Measurements from ENCODE around the gene JADE2. TPM values are rescaled to one million over a fixed set of nuclear protein-coding genes. Genes with fewer than 3 reads are reported as not detected.
"Not testable (repeated sequence)": the region's sequence is repeated elsewhere in the genome, so short reads cannot be mapped to it uniquely, and the experiment has no call there.

Gene JADE2
- total RNA-seq, 1 donor from 2014 or later, result 32.4 TPM

- Mint-ChIP-seq H3K27me3 (ENCODE audit: unreplicated experiment) (peaks cover 3% of the 10 kb centered on the region), H3K27ac (ENCODE audit: unreplicated experiment) (no peak overlapping the region), H3K4me3 (ENCODE audit: unreplicated experiment) (no peak overlapping the region), H3K36me3 (ENCODE audit: unreplicated experiment) (no peaks in the 10 kb centered on the region), H3K4me1 (ENCODE audit: unreplicated experiment) (peaks cover 5% of the 10 kb centered on the region), H3K9me3 (ENCODE audit: unreplicated experiment) (no peaks in the 10 kb centered on the region)
- DNase-seq (ENCODE audit: extremely low spot score, unreplicated experiment), result peak; percentile 75
- TF ChIP-seq, protein P1, sequence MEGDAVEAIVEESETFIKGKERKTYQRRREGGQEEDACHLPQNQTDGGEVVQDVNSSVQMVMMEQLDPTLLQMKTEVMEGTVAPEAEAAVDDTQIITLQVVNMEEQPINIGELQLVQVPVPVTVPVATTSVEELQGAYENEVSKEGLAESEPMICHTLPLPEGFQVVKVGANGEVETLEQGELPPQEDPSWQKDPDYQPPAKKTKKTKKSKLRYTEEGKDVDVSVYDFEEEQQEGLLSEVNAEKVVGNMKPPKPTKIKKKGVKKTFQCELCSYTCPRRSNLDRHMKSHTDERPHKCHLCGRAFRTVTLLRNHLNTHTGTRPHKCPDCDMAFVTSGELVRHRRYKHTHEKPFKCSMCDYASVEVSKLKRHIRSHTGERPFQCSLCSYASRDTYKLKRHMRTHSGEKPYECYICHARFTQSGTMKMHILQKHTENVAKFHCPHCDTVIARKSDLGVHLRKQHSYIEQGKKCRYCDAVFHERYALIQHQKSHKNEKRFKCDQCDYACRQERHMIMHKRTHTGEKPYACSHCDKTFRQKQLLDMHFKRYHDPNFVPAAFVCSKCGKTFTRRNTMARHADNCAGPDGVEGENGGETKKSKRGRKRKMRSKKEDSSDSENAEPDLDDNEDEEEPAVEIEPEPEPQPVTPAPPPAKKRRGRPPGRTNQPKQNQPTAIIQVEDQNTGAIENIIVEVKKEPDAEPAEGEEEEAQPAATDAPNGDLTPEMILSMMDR (IDR thresholded peaks at IDR 0.05), result no peak
Measured at GRCh38 chr5:134592141-134592746, 66.8 kb downstream of the JADE2 start.

DNA sequence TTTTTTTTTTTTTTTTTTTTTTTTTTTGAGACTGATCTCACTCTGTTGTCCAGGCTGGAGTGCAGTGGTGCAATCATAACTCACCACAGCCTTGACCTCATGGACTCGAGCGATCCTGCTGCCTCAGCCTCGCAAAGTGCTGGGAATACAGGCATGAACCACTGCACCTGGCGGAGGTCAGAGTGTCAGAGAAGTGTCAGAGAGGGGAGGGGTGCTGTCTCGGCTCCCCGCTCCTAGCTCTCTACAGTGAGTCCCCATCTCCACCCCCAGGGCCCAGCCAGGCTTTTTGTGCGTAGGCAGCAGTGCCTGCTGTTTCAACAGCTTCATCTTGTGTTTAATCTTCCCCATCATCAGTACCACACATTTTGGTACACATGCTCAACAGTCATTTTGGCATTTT lies 68.9 kb downstream of the JADE2 start:
- Mint-ChIP-seq H3K27me3 (ENCODE audit: unreplicated experiment) (no peaks in the 10 kb centered on the region), H3K27ac (ENCODE audit: unreplicated experiment) (no peak overlapping the region), H3K4me3 (ENCODE audit: unreplicated experiment) (no peak overlapping the region), H3K9me3 (ENCODE audit: unreplicated experiment) (no peaks in the 10 kb centered on the region), H3K4me1 (ENCODE audit: unreplicated experiment) (peaks cover 5% of the 10 kb centered on the region), H3K36me3 (ENCODE audit: unreplicated experiment) (no peaks in the 10 kb centered on the region)
- TF ChIP-seq, protein P1 (IDR thresholded peaks at IDR 0.05), result no peak
- peak; percentile 36 for DNase-seq (ENCODE audit: extremely low spot score, unreplicated experiment)

GRCh38 chr5:134594797-134595457 lies 69.5 kb downstream of the JADE2 start:
- Mint-ChIP-seq H3K4me3 (ENCODE audit: unreplicated experiment) (no peak overlapping the region), H3K4me1 (ENCODE audit: unreplicated experiment) (peaks cover 5% of the 10 kb centered on the region), H3K27ac (ENCODE audit: unreplicated experiment) (no peak overlapping the region), H3K36me3 (ENCODE audit: unreplicated experiment) (no peaks in the 10 kb centered on the region), H3K9me3 (ENCODE audit: unreplicated experiment) (no peaks in the 10 kb centered on the region), H3K27me3 (ENCODE audit: unreplicated experiment) (no peaks in the 10 kb centered on the region)
- TF ChIP-seq, protein P1 (IDR thresholded peaks at IDR 0.05), result no peak
- peak; percentile 21 for DNase-seq (ENCODE audit: extremely low spot score, unreplicated experiment)

DNA sequence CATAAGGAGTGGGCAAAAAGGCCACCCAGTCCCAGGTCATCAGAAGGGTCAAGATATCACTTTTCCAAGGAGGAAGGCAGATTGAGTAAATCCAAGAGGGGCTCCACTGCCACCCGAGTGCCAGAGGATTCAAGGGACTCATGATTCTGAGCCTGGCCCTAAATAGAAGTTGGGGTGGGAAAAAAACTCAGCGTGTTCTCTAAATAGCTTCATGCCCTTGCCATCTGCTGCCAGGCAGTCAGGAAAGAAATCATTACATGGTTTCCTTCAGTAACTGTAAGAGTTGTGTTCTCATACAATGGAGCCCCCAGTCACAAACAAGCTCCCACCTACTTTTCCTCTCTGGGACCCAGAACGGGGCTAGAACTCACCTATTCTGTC lies 70.0 kb downstream of the JADE2 start:
- H3K27ac Mint-ChIP-seq (ENCODE audit: unreplicated experiment), result no peak overlapping the region
- no peaks in the 10 kb centered on the region for H3K9me3 Mint-ChIP-seq (ENCODE audit: unreplicated experiment)
- no peaks in the 10 kb centered on the region for H3K36me3 Mint-ChIP-seq (ENCODE audit: unreplicated experiment)
- peaks cover 5% of the 10 kb centered on the region for H3K4me1 Mint-ChIP-seq (ENCODE audit: unreplicated experiment)
- H3K27me3 Mint-ChIP-seq (ENCODE audit: unreplicated experiment), result no peaks in the 10 kb centered on the region
- TF ChIP-seq, protein P1 (IDR thresholded peaks at IDR 0.05), result no peak
- no peak overlapping the region for H3K4me3 Mint-ChIP-seq (ENCODE audit: unreplicated experiment)
- DNase-seq (ENCODE audit: extremely low spot score, unreplicated experiment), result peak; percentile 36

GRCh38 chr5:134599820-134600219 lies 74.3 kb downstream of the JADE2 start:
- not testable (repeated sequence) for H3K27ac Mint-ChIP-seq (ENCODE audit: unreplicated experiment); H3K27me3 Mint-ChIP-seq (ENCODE audit: unreplicated experiment); H3K4me3 Mint-ChIP-seq (ENCODE audit: unreplicated experiment); H3K4me1 Mint-ChIP-seq (ENCODE audit: unreplicated experiment); H3K9me3 Mint-ChIP-seq (ENCODE audit: unreplicated experiment)
- peak; percentile 10 for DNase-seq (ENCODE audit: extremely low spot score, unreplicated experiment)
- H3K36me3 Mint-ChIP-seq (ENCODE audit: unreplicated experiment), result peaks cover 10% of the 10 kb centered on the region

Data from osteocyte (in vitro differentiated cells).